GM12878 (cell line): ENCODE results near the gene CPS1.

Experiments used
- CHD1 ChIP-seq: IDR thresholded peaks from 2 replicates; pipeline ENCODE4 v1.6.1; 2012; ENCODE audit warnings: low read depth, low read length, improper control_type of control experiment
- CTCF ChIP-seq, 3 experiments: IDR thresholded peaks in 2 of 3; conservative IDR thresholded peaks in 1 of 3; 2 replicates each; pipeline ENCODE4 v1.5.1; 2011; ENCODE audit warnings: low read depth in 3 of 3, low read length in 3 of 3, mild to moderate bottlenecking in 3 of 3, control low read depth in 2 of 3, moderate library complexity in 2 of 3, inconsistent platforms in 1 of 3, mixed read lengths in 1 of 3; ENCODE audit not compliant: control insufficient read depth in 2 of 3, insufficient read depth in 1 of 3; ENCODE audit errors: extremely low read depth in 1 of 3
- EP300 ChIP-seq, 2 experiments: fragments of 150-350 bp in 1 of 2; IDR thresholded peaks; 2 replicates each; pipeline ENCODE4 v1.6.1; 2011 to 2012; ENCODE audit warnings: low read depth in 2 of 2, low read length in 2 of 2, borderline replicate concordance in 1 of 2, improper control_type of control experiment in 1 of 2, inconsistent platforms in 1 of 2; ENCODE audit not compliant: control insufficient read depth in 1 of 2
- ESRRA ChIP-seq: IDR thresholded peaks from 2 replicates; pipeline ENCODE4 v1.6.1; 2012; ENCODE audit warnings: mild to moderate bottlenecking, low read length, improper control_type of control experiment
- PKNOX1 ChIP-seq: fragments of 450-650 bp; IDR thresholded peaks from 2 replicates; pipeline ENCODE4 v1.6.1; 2016; ENCODE audit warnings: mild to moderate bottlenecking
- POLR2AphosphoS5 ChIP-seq: IDR thresholded peaks from 2 replicates; pipeline ENCODE4 v1.6.1; 2011; ENCODE audit warnings: mild to moderate bottlenecking, low read length, inconsistent platforms
- STAT3 ChIP-seq: IDR thresholded peaks from 2 replicates; pipeline ENCODE4 v1.6.1; 2011; ENCODE audit warnings: low read depth, low read length, improper control_type of control experiment
- SUZ12 ChIP-seq: fragments of 200-600 bp; sonication (generic); IDR thresholded peaks from one replicate; pipeline ENCODE4 v1.6.1; 2018; ENCODE audit warnings: antibody characterized with exemption, mild to moderate bottlenecking; ENCODE audit not compliant: unreplicated experiment
- YBX1 ChIP-seq: fragments of 450-650 bp; IDR thresholded peaks from 2 replicates; pipeline ENCODE4 v1.6.1; 2016; ENCODE audit warnings: antibody characterized with exemption
- ZSCAN29 ChIP-seq: fragments of 450-650 bp; IDR thresholded peaks from 2 replicates; pipeline ENCODE4 v1.6.1; 2017; ENCODE audit warnings: mild to moderate bottlenecking, moderate library complexity
- ZZZ3 ChIP-seq: IDR thresholded peaks from 2 replicates; pipeline ENCODE4 v1.6.1; 2011; ENCODE audit warnings: low read depth; ENCODE audit not compliant: control insufficient read depth, insufficient read length

DNA sequence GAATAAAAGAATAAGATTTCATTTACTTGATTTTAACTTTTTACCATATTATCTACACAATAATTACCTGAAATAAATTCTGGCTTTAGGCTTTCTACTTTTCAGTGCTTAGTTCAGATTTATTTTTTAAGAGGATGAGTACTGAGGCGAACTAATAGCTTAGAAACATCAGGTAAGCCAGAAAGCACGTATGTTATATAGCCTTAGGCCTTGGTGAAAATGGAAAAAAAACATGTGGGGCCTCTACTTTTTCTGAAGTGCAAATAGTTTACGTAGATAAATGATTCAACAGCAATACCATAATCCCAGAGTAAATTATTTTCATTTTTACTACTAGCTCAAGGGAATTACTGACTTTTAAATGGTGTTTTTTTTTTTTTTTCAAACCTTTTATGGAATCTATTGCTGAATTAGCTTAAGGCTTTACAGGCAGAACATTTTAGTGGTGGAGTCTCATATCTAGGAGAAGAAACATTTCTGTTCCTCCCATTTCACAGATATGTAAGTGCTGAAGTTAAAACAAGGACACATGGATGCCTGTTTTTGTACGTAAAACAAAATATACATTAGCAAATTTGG lies 6.2 kb downstream of the CPS1 start:
- TF ChIP-seq ZZZ3 (no peak), CHD1 (no peak), POLR2AphosphoS5 (no peak), ZSCAN29 (no peak), PKNOX1 (no peak), YBX1 (no peak), STAT3 (no peak), CTCF (IDR thresholded peaks at IDR 0.05 in 2 of 3, conservative IDR thresholded peaks at IDR 0.05 in 1 of 3; ENCODE audit: control insufficient read depth in 2 of 3, extremely low read depth in 1 of 3, insufficient read depth in 1 of 3, low read depth in 3 of 3, low read length in 3 of 3) (no peak), ESRRA (no peak), SUZ12 (no peak), EP300 (IDR thresholded peaks at IDR 0.05; ENCODE audit: borderline replicate concordance in 1 of 2, control insufficient read depth in 1 of 2, low read depth in 2 of 2, low read length in 2 of 2) (no peak)
